Liver (tissue), 3 donors: Measurements from ENCODE around the gene LPAR1.

Experiments used
- CTCF ChIP-seq: fragments of 150-350 bp; IDR thresholded peaks from 2 replicates; pipeline ENCODE4 v1.5.1; 2017; ENCODE audit warnings: improper control_type of control experiment, low read depth, low read length; ENCODE audit not compliant: missing input control
- FOXA1 ChIP-seq: IDR thresholded peaks from 2 replicates; pipeline ENCODE4 v1.6.1; 2016; ENCODE audit warnings: antibody characterized with exemption
- GABPA ChIP-seq, 2 donors: IDR thresholded peaks in 1 of 2; conservative IDR thresholded peaks in 1 of 2; 2 replicates each; pipeline ENCODE4 v1.6.1; 2016; ENCODE audit warnings: antibody characterized with exemption in 2 of 2, mild to moderate bottlenecking in 1 of 2, moderate library complexity in 1 of 2
- HNF4A ChIP-seq, 2 donors: conservative IDR thresholded peaks; 2 replicates each; pipeline ENCODE4 v1.6.1; 2016; ENCODE audit warnings: antibody characterized with exemption in 2 of 2, mild to moderate bottlenecking in 2 of 2
- JUND ChIP-seq, 2 donors: IDR thresholded peaks; 2 replicates each; pipeline ENCODE4 v1.6.1; 2016; ENCODE audit warnings: antibody characterized with exemption in 2 of 2
- MAX ChIP-seq: IDR thresholded peaks from 2 replicates; pipeline ENCODE4 v1.6.1; 2016; ENCODE audit warnings: antibody characterized with exemption
- NR2F2 ChIP-seq: IDR thresholded peaks from 2 replicates; pipeline ENCODE4 v1.6.1; 2016; ENCODE audit warnings: antibody characterized with exemption
- RAD21 ChIP-seq, 2 donors: IDR thresholded peaks; 2 replicates each; pipeline ENCODE4 v1.6.1; 2016; ENCODE audit warnings: antibody characterized with exemption in 2 of 2, mild to moderate bottlenecking in 2 of 2
- REST ChIP-seq: IDR thresholded peaks from 2 replicates; pipeline ENCODE4 v1.6.1; 2016; ENCODE audit warnings: antibody characterized with exemption, mild to moderate bottlenecking
- TAF1 ChIP-seq: conservative IDR thresholded peaks from 2 replicates; pipeline ENCODE4 v1.6.1; 2016; ENCODE audit warnings: antibody characterized with exemption, mild to moderate bottlenecking
- YY1 ChIP-seq: IDR thresholded peaks from 2 replicates; pipeline ENCODE4 v1.6.1; 2016; ENCODE audit warnings: antibody characterized with exemption, mild to moderate bottlenecking
- TF ChIP-seq, protein P1 (sequence below): IDR thresholded peaks from 2 replicates; pipeline ENCODE4 v1.6.1; 2016; ENCODE audit warnings: antibody characterized with exemption
- donor health status: healthy.
- donor health status: healthy.

DNA sequence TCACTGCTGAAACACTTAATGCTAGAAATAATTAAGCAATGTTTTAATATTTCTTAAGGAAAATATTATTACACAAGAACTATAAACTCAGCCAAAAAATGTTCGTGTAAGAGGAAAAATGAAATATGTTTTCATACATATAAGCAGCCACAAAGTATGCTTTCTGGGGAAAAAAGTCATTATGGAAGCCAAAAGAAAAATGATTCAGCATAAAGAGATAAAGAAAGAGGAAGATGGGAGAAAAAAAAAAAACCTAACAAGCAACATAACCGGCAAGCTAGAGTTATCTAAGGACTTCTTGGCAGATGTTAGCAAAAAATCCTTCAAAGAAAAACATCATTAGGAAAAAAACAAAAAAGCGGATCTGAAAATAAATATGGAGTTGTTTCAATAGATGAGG, 190.6 kb downstream of the LPAR1 start:
- no peak for TF ChIP-seq REST
- no peak for TF ChIP-seq CTCF
- no peak for TF ChIP-seq TAF1
- TF ChIP-seq MAX, result no peak
- no peak for TF ChIP-seq JUND (IDR thresholded peaks at IDR 0.05)
- TF ChIP-seq HNF4A (conservative IDR thresholded peaks at IDR 0.05), result no peak
- no peak for TF ChIP-seq NR2F2
- TF ChIP-seq RAD21 (IDR thresholded peaks at IDR 0.05), result no peak
- TF ChIP-seq FOXA1, result no peak
- TF ChIP-seq, protein P1, sequence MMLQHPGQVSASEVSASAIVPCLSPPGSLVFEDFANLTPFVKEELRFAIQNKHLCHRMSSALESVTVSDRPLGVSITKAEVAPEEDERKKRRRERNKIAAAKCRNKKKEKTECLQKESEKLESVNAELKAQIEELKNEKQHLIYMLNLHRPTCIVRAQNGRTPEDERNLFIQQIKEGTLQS, result no peak
- TF ChIP-seq YY1, result no peak
- no peak for TF ChIP-seq GABPA (IDR thresholded peaks at IDR 0.05 in 1 of 2, conservative IDR thresholded peaks at IDR 0.05 in 1 of 2)
